Neutrophil (primary cell): Measurements from ENCODE around the gene ARHGEF39.

Source experiments
- H3K27ac ChIP-seq: fragments of 200-600 bp; sonication (generic); 2 replicates; pipeline ENCODE4 v1.5.1; 2016; ENCODE audit warnings: mild to moderate bottlenecking, moderate library complexity
- H3K27me3 ChIP-seq: fragments of 200-600 bp; sonication (generic); 2 replicates; pipeline ENCODE4 v1.6.0; 2016; ENCODE audit warnings: mild to moderate bottlenecking
- H3K36me3 ChIP-seq: fragments of 200-600 bp; sonication (generic); 2 replicates; pipeline ENCODE4 v1.5.1; 2017
- H3K4me1 ChIP-seq, 2 experiments: fragments of 200-600 bp in 1 of 2; sonication (generic) in 1 of 2; 1 replicate in 1 of 2; 2 replicates in 1 of 2; pipeline versions ENCODE4 v1.5.1 to v1.6.1; 2013 to 2016; ENCODE audit warnings: low read depth in 1 of 2, low read length in 1 of 2, mild to moderate bottlenecking in 1 of 2, moderate library complexity in 1 of 2; ENCODE audit not compliant: control insufficient read depth in 1 of 2, insufficient read depth in 1 of 2
- H3K4me3 ChIP-seq, 2 experiments: fragments of 200-600 bp in 1 of 2; sonication (generic) in 1 of 2; 1 replicate in 1 of 2; 2 replicates in 1 of 2; pipeline ENCODE4 v1.5.1; 2013 to 2016; ENCODE audit warnings: low read depth in 1 of 2, low read length in 1 of 2, mild to moderate bottlenecking in 1 of 2, moderate library complexity in 1 of 2
- H3K9me3 ChIP-seq: fragments of 200-600 bp; sonication (generic); 2 replicates; pipeline ENCODE4 v1.5.1; 2016
- TF ChIP-seq, protein P1 (sequence below): fragments of 200-600 bp; sonication (generic); IDR thresholded peaks from 2 replicates; pipeline ENCODE4 v1.5.1; 2016; ENCODE audit warnings: antibody characterized with exemption

Gene ARHGEF39

GRCh38 chr9:35658137-35658967 is 6.6 kb downstream of the ARHGEF39 start, which contains the start of gene CCDC107:
CCDC107 (plus strand) TSS chr9:35658292; CDS start chr9:35658380, 88 bp downstream.
- Histone ChIP-seq H3K27ac (peak within 1 kb of the TSS; percentile 87), H3K4me3 (peak within 1 kb of the TSS; percentile 86 to 87), H3K4me1 (peaks cover 26 to 29% of the 10 kb centered on the region in 2 experiments), H3K36me3 (no peaks in the 10 kb centered on the region), H3K27me3 (no peaks in the 10 kb centered on the region), H3K9me3 (no peaks in the 10 kb centered on the region)
- TF ChIP-seq, protein P1, sequence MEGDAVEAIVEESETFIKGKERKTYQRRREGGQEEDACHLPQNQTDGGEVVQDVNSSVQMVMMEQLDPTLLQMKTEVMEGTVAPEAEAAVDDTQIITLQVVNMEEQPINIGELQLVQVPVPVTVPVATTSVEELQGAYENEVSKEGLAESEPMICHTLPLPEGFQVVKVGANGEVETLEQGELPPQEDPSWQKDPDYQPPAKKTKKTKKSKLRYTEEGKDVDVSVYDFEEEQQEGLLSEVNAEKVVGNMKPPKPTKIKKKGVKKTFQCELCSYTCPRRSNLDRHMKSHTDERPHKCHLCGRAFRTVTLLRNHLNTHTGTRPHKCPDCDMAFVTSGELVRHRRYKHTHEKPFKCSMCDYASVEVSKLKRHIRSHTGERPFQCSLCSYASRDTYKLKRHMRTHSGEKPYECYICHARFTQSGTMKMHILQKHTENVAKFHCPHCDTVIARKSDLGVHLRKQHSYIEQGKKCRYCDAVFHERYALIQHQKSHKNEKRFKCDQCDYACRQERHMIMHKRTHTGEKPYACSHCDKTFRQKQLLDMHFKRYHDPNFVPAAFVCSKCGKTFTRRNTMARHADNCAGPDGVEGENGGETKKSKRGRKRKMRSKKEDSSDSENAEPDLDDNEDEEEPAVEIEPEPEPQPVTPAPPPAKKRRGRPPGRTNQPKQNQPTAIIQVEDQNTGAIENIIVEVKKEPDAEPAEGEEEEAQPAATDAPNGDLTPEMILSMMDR = peak; percentile 41

DNA sequence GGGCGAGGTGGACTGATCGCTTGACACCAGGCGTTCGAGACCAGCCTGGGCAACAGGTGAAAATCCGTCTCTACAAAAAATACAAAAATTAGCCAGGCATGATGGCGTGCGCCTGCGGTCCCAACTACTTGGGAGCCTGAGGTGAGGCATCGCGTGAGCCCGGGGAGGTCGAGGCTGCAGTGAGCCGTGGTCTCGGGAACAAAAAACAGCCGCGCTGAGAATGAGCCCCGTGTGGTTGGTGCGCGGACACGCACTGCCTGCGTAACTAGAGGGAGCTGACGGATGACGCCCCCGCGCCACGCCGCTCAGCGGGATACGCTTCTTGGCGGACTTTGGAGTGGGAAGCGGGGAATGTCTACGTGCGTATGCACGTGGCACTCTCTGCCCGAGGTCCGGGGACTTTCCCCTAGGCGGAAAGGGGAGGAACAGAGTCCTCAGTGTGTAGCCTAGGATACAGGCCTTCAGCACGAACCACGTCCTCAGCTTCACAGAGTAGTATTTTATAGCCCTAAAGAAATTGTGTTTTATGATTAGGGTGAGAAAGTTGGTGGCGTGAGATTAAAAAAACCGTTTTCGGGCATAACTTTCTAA is 7.4 kb downstream of the ARHGEF39 start, which contains the start of gene RMRP:
Gene RMRP, minus strand, starts transcription at position 474 of the 591 bp plus-strand sequence.
- TF ChIP-seq, protein P1 = no peak
- peaks cover 26 to 29% of the 10 kb centered on the region in 2 experiments for H3K4me1 ChIP-seq
- peak within 1 kb of the TSS; percentile 87 for H3K27ac ChIP-seq
- no peaks in the 10 kb centered on the region for H3K27me3 ChIP-seq
- H3K4me3 ChIP-seq = peak within 1 kb of the TSS; percentile 86 to 87
- no peaks in the 10 kb centered on the region for H3K9me3 ChIP-seq
- no peaks in the 10 kb centered on the region for H3K36me3 ChIP-seq

DNA sequence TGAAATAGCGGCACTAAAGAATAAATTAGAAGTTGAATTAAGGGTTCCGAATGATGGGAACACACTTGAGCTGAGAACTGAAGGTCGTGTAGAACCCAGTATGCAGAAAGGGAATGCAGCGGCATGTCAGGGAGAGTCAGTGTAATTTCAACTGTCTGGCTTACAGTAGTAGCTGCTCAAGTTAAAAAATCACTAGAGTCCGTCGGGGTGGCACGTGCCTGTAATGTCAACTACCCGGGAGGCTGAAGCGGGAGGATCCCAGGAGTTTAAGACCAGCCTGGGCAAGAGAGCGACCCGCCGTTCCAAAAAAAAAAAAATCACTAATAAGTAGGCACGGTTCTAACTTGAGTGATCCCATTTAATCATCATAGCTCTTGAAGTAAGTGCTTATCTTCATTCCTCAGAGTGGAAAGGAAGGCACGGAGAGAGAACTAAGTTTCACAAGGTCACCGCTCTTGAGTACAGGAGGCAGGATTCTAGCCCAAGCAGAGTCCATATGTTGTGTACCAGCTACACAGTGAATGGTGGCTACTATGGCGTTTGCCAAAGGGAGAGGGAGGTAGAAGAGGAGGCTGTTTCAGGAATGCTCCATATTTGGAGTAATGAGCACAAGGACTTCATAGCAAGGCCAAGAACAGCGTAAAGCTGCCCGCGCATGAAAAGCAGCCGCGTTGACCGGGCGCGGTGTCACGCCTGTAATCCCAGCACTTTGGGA is 8.0 kb downstream of the ARHGEF39 start:
- H3K4me3 ChIP-seq = peak overlapping the region; percentile 86 to 87
- H3K27ac ChIP-seq = peak overlapping the region; percentile 87
- H3K9me3 ChIP-seq = no peaks in the 10 kb centered on the region
- TF ChIP-seq, protein P1 = no peak
- no peaks in the 10 kb centered on the region for H3K27me3 ChIP-seq
- peaks cover 26 to 29% of the 10 kb centered on the region in 2 experiments for H3K4me1 ChIP-seq
- no peaks in the 10 kb centered on the region for H3K36me3 ChIP-seq

DNA sequence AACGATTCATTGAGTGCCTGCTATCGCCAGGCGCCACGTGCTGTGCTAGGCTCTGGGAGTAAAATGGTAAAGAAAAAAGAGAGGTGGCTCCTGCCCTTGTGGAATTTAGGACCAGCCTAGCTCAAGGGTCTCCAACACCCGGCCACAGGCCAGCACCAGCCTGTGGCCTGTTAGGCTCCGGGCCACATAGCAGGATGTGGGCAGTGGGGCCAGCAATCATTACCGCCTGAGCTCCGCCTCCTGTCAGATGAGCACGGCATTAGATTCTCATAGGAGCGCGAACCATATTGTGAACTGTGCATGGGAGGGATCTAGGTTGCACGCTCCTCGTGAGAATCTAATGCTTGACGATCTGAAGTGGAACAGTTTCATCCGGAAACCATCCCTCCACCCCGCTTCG is 8.6 kb downstream of the ARHGEF39 start:
- TF ChIP-seq, protein P1 = no peak
- Histone ChIP-seq H3K27ac (no peak overlapping the region), H3K27me3 (no peaks in the 10 kb centered on the region), H3K4me3 (no peak overlapping the region), H3K9me3 (no peaks in the 10 kb centered on the region), H3K4me1 (peaks cover 26 to 29% of the 10 kb centered on the region in 2 experiments), H3K36me3 (no peaks in the 10 kb centered on the region)

DNA sequence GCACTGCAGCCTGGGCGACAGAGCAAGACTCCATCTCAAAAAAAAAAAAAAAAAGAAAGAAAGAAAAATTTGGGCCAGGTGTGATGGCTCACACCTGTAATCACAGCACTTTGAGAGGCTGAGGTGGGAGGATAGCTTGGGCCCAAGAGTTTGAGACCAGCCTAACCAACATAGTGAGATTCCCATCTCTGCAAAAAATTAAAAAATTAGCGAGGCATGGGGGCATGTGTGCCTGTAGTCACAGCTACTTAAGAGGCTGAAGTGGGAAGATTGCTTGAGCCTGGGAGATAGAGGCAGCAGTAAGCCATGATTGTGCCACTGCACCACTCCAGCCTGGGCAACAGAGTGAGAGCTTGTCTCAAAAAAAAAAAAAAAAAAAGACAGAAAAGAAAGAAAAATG is 11.4 kb downstream of the ARHGEF39 start:
- H3K9me3 ChIP-seq = no peaks in the 10 kb centered on the region
- no peak overlapping the region for H3K4me3 ChIP-seq
- TF ChIP-seq, protein P1 = no peak
- no peaks in the 10 kb centered on the region for H3K27me3 ChIP-seq
- H3K27ac ChIP-seq = no peak overlapping the region
- H3K36me3 ChIP-seq = no peaks in the 10 kb centered on the region
- peaks cover 19 to 21% of the 10 kb centered on the region in 2 experiments for H3K4me1 ChIP-seq
